ENCODE results near the gene TNRC6C.

Gene TNRC6C

DNA sequence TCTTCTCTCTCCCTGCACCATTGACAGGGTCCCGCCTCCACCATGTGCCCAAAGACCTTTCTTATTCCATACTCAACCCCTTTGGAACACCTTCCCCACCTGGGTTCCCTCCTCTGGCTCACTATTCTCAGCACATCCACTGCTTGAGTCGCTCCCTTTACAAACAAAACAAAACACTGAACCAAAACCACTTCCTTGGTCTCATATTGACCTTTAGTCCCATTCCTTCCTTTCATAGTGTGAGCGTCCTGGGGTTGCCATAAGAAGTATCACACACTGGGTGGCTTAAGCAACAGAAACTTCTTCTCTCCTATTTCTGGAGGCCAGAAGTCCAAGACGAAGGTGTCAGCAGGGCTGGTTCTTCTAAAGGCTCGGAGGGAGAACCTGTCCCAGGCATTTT lies 6.1 kb upstream of the TNRC6C start:
- in situ Hi-C loops (cut with HindIII; ENCODE audit: low sequenced_read_pairs), result no loop called here
- DNase-seq (ENCODE audit: low read depth, low spot score), result no peak
- H3K4me3 ChIP-seq (ENCODE audit: low read depth, low read length), result no peak overlapping the region
- TF ChIP-seq CTCF (IDR thresholded peaks at IDR 0.05; ENCODE audit: low read depth, low read length), result no peak

DNA sequence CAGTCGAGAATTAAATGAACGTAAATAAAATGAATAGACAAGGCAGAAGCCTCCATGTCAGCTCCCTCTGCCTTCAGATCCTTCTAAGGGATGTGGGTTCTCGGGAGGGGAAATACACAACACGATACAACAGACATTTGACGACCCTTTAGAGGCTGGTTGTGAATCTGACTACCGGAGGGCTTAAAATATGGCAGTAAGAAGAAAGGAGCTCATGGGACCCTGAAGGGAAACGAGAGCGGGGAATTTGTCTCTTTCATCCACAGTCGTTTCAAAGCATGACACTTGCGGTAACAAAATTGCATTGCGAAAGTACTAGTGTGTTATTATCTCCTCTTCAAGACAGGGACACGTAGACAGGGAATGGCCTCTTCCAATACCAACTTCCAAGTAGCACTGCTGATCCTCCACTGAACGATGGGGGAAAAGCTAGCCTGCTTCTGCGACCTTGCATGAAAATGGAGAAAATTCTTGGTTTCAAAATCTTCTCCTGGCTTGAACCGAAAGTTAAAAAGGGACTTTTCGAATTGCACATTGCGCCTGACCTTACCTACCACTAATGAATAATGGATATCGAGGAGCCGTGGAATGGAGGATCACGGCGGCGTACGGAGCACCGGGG lies 1.2 kb upstream of the TNRC6C start:
- in situ Hi-C loops (cut with HindIII; ENCODE audit: low sequenced_read_pairs), result no loop called here
- peak; percentile 24 for DNase-seq (ENCODE audit: low read depth, low spot score)
- TF ChIP-seq CTCF (IDR thresholded peaks at IDR 0.05; ENCODE audit: low read depth, low read length), result no peak
- peak overlapping the region; percentile 50 for H3K4me3 ChIP-seq (ENCODE audit: low read depth, low read length)

GRCh38 chr17:77958716-77959125 lies 218 bp downstream of the TNRC6C start:
- no peak for DNase-seq (ENCODE audit: low read depth, low spot score)
- peak overlapping the region; percentile 50 for H3K4me3 ChIP-seq (ENCODE audit: low read depth, low read length)
- in situ Hi-C loops (cut with HindIII; ENCODE audit: low sequenced_read_pairs), result no loop called here
- no peak for TF ChIP-seq CTCF (IDR thresholded peaks at IDR 0.05; ENCODE audit: low read depth, low read length)

DNA sequence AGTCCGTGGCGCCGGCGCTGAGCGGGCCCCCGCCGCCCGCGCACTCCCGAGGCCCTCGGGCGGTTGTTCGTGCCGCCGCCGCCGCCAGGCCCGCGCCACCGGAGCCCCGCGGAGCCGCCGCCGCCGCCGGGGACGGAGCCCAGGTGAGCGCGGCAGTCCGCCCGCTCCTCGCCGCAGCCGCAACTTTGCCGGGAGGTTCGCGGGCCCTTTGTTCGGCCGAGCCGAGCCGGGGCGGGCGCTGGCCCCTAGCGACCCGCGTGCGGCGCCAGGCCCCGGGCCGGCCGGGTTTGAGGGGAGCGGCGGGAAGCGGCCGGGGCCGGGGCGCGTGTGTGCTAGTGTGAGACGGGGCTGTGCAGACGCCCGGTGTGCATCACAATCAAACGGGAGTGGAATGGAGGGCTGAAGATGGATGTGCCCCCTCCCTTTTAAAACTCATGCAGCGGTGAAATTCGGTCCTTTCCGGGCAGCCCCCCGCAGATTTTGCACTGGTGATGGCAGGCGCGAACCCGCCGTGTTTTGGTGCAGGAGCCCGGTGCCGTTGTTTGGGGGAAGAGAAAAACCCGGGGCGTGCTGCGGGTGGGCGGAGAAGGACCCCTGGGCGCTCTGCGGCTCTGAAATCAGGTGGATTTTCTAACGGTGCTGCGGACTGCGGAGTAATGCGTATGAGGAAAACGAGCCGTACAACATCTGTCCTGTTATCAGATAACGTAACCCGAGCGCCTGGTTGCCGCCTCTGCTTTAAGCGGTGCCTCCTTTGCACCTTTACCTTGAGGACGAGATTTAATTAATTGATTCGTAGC lies 823 bp downstream of the TNRC6C start:
- peak overlapping the region; percentile 50 for H3K4me3 ChIP-seq (ENCODE audit: low read depth, low read length)
- DNase-seq (ENCODE audit: low read depth, low spot score), result peak; percentile 8
- in situ Hi-C loops (cut with HindIII; ENCODE audit: low sequenced_read_pairs), result no loop called here
- TF ChIP-seq CTCF (IDR thresholded peaks at IDR 0.05; ENCODE audit: low read depth, low read length), result no peak

DNA sequence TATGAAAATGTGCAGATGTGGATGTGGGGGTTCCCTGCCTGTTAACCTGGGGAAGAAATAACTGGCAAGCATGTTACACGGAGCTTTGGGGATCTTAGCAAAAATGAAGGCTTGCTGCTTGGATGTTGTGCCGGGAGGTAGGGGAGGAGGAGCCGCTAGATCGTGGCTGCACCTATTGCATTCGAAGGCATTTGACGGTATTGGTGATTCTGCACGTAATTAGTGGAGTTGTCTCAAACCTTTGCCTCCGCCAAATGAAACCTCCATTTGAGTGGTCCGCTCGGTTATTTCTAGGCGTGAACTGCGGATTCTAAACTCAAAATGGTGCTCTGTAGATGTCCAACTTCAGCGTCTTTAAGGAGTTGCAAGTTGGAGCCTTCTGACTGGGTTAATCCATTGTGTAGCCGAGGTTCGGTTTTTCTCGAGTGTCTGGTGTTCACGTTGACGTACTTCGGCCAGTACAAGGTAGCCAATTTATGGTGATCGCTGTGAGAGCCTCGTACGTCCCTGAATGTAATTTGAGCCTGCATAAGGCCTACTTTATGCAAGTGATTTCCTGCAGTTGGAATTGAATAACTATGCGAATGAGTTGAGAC lies 1.5 kb downstream of the TNRC6C start:
- no peak for TF ChIP-seq CTCF (IDR thresholded peaks at IDR 0.05; ENCODE audit: low read depth, low read length)
- DNase-seq (ENCODE audit: low read depth, low spot score), result peak; percentile 38
- peak overlapping the region; percentile 50 for H3K4me3 ChIP-seq (ENCODE audit: low read depth, low read length)
- in situ Hi-C loops (cut with HindIII; ENCODE audit: low sequenced_read_pairs), result no loop called here

DNA sequence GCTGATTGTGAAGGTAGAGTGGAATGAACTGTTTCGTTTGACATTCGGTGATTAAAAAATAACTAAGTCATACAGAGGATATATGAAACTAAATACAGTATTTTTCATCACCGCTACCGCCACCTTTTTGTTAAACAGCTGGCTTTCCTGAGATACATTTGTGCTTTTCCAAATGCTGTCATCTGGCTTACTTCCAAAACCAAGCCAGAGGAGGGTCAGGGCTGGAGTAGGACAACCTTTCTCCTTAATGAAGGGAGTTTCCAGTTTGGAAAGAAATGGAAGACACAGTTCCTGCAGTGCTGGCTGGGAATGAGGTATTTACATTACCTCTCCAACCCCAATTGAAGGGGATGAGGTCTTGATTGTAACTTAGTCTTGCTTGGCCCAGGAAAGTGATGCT lies 3.2 kb downstream of the TNRC6C start:
- no peak overlapping the region for H3K4me3 ChIP-seq (ENCODE audit: low read depth, low read length)
- no peak for DNase-seq (ENCODE audit: low read depth, low spot score)
- in situ Hi-C loops (cut with HindIII; ENCODE audit: low sequenced_read_pairs), result no loop called here
- TF ChIP-seq CTCF (IDR thresholded peaks at IDR 0.05; ENCODE audit: low read depth, low read length), result no peak
